HTR-8/SVneo (cell line): ENCODE data around the gene FNBP1.
"Not testable (repeated sequence)": the region's sequence is repeated elsewhere in the genome, so short reads cannot be mapped to it uniquely, and the experiment has no call there.

Experiments used
- DNase-seq: peaks from one replicate; pipeline ENCODE4 v3.0.0; 2011; ENCODE audit warnings: low spot score, mixed read lengths; ENCODE audit not compliant: insufficient read length
- FAIRE-seq: peaks from 2 replicates; lab custom pipeline; 2011; peaks lifted over from hg19 to GRCh38; lab: Jason Lieb, UNC

The FNBP1 gene

DNA sequence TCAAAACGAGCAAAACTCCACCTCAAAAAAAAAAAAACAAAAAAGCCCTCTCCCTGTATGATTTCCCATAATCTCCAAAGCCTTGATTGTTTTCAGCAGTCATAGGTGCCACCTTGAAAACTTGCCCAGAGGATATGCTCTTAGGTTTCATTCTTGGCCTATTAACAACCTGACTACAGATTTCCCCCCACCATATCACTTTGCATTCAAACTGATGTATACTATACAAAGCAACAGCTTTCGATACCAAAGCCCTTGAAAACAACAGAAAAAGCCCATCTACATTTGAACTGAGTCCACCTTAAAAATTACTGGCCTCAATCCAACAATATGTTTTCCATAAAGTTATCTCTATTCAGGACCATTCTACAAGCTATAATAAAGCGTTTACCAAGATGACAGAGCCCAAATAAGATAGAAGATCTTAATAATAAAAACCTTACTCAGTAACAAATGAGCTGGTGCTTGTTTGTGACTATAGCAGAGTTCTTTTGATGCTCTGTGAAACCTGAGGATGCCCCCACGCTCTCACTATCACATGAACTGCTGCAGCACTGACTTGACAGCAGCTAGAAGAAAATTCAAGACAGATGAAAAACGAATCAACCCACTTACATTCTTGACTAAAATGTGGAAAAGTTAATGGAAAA is 44.4 kb downstream of the FNBP1 start:
- FAIRE-seq (no peak), DNase-seq (no peak)

DNA sequence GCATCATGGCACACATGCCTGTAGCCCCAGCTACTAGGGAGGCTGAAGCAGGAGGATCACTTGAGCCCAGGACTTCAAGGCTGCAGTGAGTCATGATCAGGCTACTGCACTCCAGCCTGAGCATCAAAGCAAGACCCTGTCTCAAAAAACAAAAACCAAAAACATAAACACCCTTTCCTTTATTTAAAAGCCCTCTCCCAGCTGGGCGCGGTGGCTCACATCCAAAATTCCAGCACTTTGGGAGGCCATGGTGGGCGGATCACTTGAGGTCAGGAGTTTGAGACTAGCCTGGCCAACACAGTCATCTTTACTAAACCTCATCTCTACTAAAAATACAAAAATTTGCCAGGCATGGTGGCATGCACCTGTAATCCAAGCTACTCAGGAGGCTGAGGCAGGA is 45.3 kb downstream of the FNBP1 start:
- FAIRE-seq, DNase-seq: not testable (repeated sequence)

DNA sequence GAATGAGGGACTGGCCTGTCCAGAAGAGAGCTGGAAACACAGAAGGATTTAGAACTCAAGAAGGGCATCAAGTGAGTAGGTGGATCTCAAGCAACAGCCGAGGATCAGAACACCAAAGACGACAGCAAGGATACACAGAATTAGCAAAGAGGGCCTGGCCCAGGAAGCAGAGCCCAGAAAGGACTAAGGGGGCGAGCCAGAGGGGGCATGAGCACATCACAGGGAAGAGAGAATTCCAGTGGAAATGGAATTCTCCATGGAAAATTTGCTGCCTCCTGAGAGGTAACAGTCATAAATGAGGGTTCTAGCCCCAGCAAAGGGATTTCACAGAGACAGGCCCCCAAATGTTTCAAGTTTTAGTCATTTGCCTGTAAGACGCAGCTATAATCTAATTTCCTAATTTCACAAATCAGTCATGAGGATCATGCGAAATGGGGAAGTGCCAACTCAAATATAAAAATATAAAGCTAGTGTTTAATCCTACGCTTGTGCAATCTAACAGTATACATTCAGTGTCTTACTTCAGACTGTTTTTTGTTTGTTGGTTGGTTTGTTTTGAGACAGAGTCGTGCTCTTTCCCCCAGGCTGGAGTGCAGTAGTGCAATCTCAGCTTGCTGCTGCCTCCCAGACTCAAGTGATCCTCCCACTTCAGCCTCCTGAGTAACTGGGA is 46.7 kb downstream of the FNBP1 start:
- DNase-seq: no peak
- no peak for FAIRE-seq

DNA sequence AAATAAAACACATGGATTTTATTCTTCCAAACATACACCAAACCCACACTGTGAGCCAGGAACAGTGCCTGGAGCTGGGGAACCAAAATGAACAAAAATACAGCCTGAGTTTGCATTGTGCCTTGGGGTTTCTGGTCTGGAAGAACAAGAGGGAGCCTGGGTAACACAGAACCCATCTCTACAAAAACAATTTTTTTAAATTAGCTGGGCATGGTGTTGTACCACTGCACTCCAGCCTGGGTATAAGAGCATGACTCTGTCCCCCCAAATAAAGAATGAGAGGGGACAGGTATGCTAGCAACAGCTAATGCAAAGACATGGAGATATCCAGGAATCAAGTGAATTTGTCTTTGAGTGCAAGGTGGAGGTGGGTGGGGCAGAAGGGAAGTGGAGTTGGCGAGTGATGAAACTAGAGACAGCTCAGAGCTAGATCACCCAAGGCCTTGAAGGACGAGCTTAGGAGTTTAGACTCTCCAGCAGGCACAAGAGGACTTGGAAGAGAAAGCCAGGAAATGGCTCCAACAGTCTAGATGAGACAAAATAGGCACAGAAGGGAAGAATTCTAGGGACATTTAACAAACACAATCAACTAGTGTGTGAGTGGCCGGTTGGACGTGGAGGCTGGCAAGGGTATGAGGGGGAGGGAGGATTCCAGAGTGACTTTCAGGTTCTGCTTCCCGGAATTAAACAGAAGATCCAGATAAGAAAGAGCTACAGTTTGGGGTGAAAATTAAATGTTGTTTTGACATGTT is 47.4 kb downstream of the FNBP1 start:
- FAIRE-seq: no peak
- DNase-seq: no peak

DNA sequence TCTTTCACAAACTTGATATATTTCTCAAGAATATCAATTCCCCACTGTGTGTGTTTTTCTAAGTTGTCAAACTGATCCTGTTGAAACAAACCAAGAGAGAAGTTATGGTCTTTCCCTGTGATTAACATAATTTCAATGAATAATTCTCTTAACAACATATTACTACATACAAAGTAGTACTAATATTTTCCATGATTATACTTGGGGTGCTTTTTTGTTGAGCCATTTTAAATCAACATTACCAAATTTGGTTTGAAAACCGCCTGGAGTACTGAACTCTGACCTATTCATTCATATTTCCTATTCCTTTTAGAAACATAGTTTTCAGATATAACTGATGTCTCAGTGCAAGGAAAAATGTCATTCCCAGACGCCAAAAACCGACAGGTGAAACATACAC is 48.1 kb downstream of the FNBP1 start:
- DNase-seq: no peak
- FAIRE-seq: no peak

DNA sequence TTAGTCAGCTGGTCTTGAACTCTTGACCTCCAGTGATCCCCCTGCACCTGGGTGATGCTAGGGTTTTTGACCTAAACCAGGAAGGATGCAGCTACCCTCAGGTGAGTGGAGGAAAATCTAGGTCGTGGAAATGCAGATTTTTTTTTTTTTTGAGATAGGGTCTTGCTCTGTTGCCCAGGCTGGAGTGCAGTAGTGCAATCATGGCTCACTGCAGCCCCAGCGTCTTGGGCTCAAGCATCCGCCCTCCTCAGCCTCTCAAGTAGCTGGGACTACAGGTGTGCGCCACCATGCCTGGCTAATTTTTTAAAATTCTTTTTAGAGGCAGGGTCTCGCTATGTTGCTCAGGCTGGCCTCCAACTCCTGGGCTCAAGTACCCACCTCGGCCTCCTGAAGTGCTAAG is 51.9 kb downstream of the FNBP1 start:
- FAIRE-seq, DNase-seq: not testable (repeated sequence)

DNA sequence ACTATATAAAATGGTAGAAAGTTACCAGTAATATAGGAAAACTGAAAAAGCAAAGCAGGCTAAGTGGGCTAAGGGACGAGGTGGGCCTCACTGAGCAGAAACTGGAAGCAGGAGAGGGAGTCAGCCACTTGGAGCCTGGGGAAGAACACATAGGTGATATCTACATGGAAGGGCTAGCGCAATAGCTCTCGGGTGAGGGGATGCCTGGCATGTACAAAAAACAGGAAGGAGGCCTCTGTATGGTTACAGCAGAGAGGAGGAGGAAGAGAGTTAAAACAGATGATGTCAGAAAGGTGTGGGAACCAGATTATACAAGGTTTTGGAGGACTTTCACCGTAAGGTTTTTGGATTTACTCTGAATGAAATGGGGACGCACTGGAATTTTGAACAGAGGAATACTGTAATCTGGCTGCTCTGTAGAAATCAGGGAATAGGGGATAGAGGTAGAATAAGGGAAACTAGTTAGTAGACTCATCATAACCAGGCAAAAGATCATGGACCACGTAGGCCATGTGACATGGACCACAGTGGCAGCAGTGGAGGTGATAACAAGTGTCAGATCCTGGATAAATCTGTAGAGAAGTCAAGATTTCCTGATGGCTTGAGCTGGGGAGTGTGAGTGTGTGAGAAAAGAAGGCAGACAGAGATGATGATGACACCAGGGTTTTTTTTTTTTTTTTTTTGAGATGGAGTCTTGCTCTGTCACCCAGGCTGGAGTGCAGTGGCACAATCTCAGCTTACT is 52.5 kb downstream of the FNBP1 start:
- FAIRE-seq (no peak), DNase-seq (no peak)

DNA sequence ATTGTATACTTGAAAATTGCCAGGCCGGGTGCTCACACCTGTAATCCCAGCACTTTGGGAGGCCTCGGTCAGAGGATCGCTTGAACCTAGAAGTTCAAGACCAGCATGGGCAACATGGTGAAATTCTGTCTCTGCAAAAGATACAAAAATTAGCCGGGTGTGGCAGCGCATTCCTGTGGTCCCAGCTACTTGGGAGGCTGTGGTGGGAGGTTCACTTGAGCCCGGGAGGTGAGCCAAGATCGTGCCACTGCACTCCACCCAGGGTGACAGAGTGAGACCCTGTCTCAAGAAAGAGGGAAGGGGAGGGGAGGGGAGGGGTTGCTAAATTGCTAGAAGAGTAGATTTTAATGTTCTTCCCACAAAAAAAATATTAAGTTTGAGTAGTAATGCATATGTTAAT is 53.2 kb downstream of the FNBP1 start:
- FAIRE-seq (no peak), DNase-seq (no peak)

DNA sequence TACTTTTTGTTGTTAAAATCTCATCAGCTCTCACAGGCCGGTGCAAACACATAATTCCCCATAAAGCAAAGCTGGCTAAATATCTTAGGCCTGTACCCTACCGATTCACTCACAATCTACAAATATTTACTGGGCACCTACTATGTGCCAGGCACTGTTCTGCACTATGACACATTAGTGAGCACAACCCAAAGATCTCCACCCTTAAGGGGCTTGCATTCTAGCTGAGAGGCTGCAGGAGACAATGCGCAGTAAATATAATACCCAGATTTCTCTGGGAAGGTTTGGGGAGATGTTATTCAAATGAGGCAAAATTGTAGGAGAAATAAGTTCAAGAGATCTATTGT is 53.7 kb downstream of the FNBP1 start:
- no peak for DNase-seq
- FAIRE-seq: no peak

DNA sequence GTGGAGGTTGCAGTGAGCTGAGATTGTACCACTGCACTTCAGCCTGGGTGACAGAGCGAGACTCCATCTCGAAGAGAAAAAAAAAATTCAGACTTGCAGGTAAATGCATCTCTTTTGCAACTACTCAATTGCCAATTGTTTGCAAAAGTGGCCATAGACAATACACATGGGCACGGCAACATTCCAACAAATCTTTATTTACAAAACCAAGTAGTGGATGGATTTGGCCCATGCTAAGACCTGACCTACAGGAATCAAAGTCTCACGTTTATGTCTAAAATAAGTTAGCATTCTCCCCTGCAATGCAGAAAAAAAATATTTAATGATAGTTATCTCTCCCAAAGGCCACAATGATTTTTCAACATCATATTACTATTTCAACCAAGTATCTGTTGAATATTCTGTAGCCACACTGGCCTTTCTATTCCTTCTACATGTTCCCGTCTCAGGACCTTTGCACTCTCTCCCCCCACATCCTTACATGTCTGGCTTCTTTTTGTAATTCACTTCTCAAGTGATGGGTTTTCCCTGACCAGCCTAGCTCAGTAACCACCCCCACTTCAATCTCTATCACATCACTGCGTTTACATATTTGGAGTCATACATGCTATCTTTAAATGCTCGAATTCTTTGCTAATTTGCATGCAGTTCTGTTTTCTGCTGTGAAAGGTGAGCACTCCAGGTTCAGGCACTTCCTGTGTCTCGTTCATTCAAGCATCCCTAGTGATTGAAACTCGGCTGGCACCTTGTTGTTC is 54.2 kb downstream of the FNBP1 start:
- DNase-seq: no peak

DNA sequence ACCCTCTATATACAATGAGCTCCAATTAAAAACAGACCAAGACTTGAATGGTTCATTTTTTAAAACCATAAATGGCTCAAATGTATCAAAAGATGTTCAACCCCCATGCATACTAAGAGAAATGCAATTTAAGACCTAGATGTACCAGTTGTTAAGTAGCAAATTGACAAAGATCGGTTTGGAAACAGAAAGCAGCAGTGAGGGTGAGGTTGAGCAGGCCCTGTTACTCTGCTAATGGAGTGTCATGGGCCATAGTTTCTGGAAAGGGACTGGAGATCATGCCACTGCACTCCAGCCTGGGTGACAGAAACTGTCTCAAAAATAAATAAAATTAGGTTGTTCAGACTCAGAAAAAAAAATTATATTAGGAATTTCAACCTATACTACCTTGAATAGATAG is 55.0 kb downstream of the FNBP1 start:
- no peak for FAIRE-seq

More for the DNA sequence above, 54.2 kb downstream of the FNBP1 start:
- FAIRE-seq: no peak

DNA sequence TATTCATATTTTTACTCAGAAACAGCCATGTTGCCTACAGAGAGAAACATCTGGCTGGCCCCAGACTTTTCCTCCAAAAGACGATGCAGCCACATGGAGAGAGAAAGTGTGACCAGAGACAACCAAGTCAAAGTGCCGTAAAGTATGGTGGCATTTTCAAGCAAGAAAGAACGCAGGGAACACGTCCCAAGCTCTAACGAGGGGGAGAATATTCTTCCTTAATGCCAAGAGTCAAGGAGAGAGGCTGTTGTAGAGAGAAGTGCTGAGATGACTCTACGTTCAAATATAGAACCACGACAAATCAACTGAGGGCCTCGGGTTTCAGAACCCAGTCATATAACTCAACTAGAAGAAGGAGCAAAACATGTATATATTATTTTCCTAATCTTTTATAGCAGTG is 55.9 kb downstream of the FNBP1 start:
- no peak for FAIRE-seq

More for the DNA sequence above, 55.0 kb downstream of the FNBP1 start:
- DNase-seq: no peak

DNA sequence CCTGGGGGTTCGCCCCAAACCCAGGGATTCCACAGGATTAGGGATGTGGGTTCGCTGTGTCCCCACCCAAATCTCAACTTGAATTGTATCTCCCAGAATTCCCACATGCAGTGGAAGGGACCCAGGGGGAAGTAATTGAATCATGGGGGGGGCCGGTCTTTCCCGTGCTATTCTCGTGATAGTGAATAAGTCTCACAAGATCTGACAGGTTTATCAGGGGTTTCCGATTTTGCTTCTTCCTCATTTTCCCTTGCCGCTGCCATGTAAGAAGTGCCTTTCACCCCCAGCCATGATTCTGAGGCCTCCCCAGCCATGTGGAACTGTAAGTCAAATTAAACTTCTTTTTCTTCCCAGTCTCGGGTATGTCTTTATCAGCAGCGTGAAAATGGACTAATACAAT is 58.4 kb downstream of the FNBP1 start:
- not testable (repeated sequence) for DNase-seq, FAIRE-seq

More for the DNA sequence above, 55.9 kb downstream of the FNBP1 start:
- no peak for DNase-seq

DNA sequence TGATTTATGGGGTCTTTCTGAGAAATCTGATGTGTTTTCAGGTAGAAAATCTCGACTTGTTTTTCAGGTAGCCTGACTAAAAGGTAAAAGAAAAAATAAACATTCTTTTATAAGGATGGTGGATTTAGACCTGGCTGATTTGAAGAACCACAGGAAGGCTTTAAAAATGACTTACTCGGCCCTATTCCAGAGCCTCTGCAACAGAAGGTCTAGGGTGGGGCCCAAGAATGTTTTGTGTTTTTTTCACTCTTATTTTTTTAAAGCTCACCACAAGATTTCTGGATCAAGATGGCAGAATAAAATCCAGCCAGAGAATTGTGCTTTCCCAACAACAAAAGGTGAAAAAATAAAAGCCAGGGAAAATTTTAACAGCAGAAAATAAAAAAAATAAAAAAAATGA is 59.1 kb downstream of the FNBP1 start:
- no peak for FAIRE-seq
- DNase-seq: no peak

DNA sequence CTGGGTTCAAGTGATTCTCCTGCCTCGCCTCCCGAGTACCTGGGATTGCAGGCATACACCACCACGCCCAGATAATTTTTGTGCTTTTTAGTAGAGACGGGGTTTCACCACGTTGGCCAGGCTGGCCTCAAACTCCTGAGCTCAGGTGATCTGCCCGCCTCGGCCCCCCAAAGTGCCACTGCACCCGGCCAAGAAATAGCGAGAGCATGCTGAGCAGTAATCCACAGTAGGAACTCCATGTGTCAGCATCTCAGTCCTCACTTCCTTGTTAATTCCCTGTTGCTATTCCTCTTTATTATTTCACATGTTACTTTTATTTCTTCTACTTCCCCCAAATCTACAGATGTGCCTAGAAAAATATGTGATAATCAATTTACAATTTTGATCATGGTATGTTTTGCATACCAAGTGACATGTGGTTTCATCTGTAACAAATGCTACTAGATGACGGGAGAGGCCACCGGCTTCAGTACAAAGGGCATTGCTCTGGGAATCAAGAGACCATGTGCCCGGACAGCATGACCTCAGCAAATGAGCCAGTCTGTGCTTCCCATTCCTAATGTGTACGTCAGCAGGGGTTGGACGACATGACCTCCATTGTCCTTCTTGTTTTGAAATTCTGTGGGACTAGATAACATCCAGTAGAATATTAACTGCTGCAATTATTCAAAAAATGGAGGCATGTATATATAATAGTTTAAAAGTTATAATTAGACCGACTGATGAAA is 61.6 kb downstream of the FNBP1 start:
- DNase-seq (no peak), FAIRE-seq (no peak)

DNA sequence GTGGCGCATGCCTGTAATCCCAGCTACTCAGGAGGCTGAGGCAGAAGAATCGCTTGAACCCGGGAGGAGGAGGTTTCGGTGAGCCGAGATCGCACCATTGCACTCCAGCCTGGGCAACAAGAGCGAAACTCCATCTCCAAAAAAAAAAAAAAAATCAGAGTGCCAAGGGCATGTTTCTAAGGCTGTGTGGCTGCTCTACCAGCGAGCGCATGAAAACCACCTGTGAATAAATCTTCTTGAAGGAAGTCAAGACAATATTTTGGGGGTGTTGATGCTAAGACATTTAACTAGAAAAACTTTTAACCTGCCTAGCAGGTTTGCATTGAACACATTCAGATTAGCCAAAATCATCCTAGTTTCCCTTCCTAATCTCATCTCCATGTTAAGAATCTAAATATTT is 62.8 kb downstream of the FNBP1 start:
- not testable (repeated sequence) for FAIRE-seq, DNase-seq

DNA sequence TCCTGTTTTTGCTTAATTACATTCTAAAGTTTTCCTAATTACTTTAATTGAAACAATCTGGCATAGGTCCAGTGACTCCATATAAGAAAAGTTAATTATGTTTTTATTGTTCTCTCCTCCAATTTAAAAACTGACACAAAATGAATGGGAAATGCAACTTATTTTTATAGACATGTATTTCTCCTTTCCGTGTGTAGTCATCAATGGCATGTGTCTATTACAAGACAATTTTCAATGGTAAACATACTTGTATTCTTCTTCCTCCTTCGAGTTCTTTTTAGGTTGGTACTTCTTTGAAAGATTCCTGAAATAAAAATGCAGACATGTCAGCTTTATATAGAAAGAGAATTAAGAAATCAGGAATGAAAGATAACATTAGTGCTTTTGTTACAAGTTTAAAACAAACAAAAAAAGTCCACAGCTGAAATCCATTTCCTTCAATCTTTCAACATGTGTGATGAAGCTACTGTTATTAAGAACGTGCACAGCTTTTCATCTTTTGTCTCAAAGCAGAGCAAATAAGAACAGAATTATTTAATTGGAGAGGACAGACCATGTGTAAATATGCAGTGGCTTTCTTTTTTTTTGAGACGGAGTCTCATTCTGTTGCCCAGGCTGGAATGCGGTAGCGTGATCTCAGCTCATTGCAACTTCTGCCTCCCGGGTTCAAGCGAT is 63.8 kb downstream of the FNBP1 start:
- DNase-seq: no peak
- FAIRE-seq: no peak

DNA sequence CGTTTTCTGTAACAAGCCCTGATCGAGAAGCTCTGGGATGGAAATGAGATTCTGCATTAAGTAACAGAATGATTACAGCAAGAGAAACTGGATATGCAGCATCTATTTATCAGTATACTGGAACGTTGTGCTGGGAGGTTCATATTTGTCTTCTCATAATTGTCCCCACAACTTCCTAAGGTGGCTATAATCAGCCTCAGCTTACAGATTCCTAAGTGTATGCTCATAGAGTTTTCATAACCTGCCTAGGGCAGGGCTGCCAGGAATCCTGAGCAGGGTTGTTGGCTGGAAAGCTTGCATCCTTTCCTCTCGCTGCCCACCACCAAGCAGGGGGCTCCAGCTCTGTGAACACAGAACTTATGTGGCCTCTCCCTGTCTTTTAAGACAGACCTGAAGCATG is 70.2 kb downstream of the FNBP1 start:
- FAIRE-seq (no peak), DNase-seq (no peak)
